RWPE2 (cell line): ENCODE data around the gene DBT.

ENCODE experiments used
- ATAC-seq: fragments of 200-7000 bp; cut with Tn5 transposase; 3 replicates; pipeline ENCODE4 v1.9.1; 2021; ENCODE audit warnings: low read depth
- DNase-seq: peaks from one replicate; pipeline ENCODE4 v3.0.0-alpha.2; 2020; ENCODE audit warnings: low spot score
- H3K27ac ChIP-seq: fragments of 450-650 bp; 2 replicates; pipeline ENCODE4 v1.5.1; 2017; ENCODE audit warnings: mild to moderate bottlenecking; ENCODE audit not compliant: poor library complexity, severe bottlenecking
- H3K27me3 ChIP-seq: fragments of 250-450 bp; sonication (Bioruptor Pico); 2 replicates; pipeline ENCODE4 v1.5.1; 2021; ENCODE audit warnings: mild to moderate bottlenecking, moderate library complexity; ENCODE audit not compliant: insufficient read depth, poor library complexity, severe bottlenecking
- H3K36me3 ChIP-seq: fragments of 250-450 bp; sonication (Bioruptor Pico); 2 replicates; pipeline ENCODE4 v1.5.1; 2020; ENCODE audit warnings: low read depth, mild to moderate bottlenecking, moderate library complexity
- H3K4me1 ChIP-seq: fragments of 250-450 bp; sonication (Bioruptor Pico); 2 replicates; pipeline ENCODE4 v1.5.1; 2021; ENCODE audit warnings: mild to moderate bottlenecking, moderate library complexity; ENCODE audit not compliant: insufficient read depth, poor library complexity, severe bottlenecking
- H3K4me3 ChIP-seq: fragments of 250-450 bp; sonication (Bioruptor Pico); 2 replicates; pipeline ENCODE4 v1.5.1; 2021; ENCODE audit warnings: mild to moderate bottlenecking, moderate library complexity; ENCODE audit not compliant: severe bottlenecking
- H3K9me3 ChIP-seq: fragments of 250-450 bp; sonication (Bioruptor Pico); 2 replicates; pipeline ENCODE4 v1.5.1; 2021; ENCODE audit warnings: mild to moderate bottlenecking, moderate library complexity; ENCODE audit not compliant: severe bottlenecking
- TF ChIP-seq, protein P1 (sequence below): fragments of 450-650 bp; IDR thresholded peaks from one replicate; pipeline ENCODE4 v1.5.1; 2017; ENCODE audit warnings: mild to moderate bottlenecking, moderate library complexity; ENCODE audit not compliant: poor library complexity, severe bottlenecking

Gene DBT

DNA sequence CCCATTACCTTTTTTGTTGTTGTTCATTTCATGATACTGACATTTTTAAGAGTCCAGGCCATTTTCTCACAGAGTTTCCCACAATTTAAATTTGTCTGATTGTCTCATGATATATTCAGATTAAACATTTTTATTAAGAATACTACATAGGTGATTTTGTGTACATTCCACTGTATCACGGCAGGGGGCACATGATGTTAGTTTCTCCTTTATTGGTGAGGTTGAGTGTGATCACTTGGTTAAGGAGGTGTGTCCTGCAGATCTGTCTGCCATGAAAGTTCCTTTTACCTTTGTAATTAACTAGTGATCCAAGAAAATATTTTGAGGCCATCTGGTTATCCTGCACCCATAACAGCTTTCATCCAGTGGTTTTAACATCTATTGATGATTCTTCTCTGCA, 28.2 kb upstream of the DBT start:
- DNase-seq (no peak), ATAC-seq (peak; percentile 48; the same call in 1 of the 3 replicates)
- Histone ChIP-seq H3K27me3 (no peaks in the 10 kb centered on the region), H3K4me3 (no peak overlapping the region), H3K27ac (no peak overlapping the region), H3K4me1 (no peaks in the 10 kb centered on the region), H3K9me3 (no peaks in the 10 kb centered on the region), H3K36me3 (peaks cover 94% of the 10 kb centered on the region)
- TF ChIP-seq, protein P1, sequence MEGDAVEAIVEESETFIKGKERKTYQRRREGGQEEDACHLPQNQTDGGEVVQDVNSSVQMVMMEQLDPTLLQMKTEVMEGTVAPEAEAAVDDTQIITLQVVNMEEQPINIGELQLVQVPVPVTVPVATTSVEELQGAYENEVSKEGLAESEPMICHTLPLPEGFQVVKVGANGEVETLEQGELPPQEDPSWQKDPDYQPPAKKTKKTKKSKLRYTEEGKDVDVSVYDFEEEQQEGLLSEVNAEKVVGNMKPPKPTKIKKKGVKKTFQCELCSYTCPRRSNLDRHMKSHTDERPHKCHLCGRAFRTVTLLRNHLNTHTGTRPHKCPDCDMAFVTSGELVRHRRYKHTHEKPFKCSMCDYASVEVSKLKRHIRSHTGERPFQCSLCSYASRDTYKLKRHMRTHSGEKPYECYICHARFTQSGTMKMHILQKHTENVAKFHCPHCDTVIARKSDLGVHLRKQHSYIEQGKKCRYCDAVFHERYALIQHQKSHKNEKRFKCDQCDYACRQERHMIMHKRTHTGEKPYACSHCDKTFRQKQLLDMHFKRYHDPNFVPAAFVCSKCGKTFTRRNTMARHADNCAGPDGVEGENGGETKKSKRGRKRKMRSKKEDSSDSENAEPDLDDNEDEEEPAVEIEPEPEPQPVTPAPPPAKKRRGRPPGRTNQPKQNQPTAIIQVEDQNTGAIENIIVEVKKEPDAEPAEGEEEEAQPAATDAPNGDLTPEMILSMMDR, result peak; percentile 31

DNA sequence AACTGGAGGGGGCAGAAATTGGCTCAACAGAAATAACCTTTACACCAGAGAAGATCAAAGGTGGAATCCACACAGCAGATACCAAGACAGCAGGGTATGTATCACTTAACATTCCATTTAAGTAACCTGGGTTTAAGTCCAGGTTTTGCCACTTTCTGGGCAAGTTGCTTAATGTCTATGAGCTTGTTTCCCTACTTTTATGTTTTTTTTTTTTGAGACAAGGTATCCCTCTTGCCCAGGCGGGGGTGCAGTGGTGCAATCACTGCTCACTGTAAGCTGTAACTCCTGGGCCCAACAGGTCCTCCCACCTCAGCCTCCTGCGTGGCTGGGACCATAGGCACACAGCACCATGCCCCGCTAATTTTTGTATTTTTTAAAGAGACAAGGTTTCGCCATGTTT, 18.6 kb upstream of the DBT start:
- Histone ChIP-seq H3K4me3 (no peak overlapping the region), H3K4me1 (peaks cover 3% of the 10 kb centered on the region), H3K27ac (no peak overlapping the region), H3K36me3 (peaks cover 66% of the 10 kb centered on the region), H3K9me3 (no peaks in the 10 kb centered on the region), H3K27me3 (no peaks in the 10 kb centered on the region)
- TF ChIP-seq, protein P1, result no peak
- DNase-seq (no peak), ATAC-seq (no peak)

DNA sequence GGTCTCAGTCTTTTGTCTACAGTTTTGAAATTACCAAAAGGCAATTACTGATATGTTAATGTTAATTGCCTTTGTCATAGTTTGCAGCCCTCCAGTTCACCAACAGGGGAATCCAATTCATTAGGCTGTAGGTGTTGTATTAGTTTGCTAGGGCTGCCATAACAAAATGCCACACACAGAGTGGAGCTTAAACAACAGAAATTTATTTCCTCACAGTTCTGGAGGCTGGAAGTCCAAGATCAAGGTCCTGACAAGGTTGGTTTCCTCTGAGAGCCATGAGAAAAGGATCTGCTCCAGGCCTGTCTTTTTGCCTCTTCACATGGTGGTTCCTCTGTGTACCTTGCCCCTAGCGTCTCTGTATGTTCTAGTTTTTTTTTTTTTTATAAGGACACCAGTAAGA, 17.6 kb upstream of the DBT start:
- Histone ChIP-seq H3K4me3 (peak overlapping the region; percentile 83), H3K36me3 (peaks cover 57% of the 10 kb centered on the region), H3K27me3 (no peaks in the 10 kb centered on the region), H3K9me3 (no peaks in the 10 kb centered on the region), H3K27ac (no peak overlapping the region), H3K4me1 (peaks cover 3% of the 10 kb centered on the region)
- TF ChIP-seq, protein P1, result no peak
- ATAC-seq, result no peak
- DNase-seq, result no peak

DNA sequence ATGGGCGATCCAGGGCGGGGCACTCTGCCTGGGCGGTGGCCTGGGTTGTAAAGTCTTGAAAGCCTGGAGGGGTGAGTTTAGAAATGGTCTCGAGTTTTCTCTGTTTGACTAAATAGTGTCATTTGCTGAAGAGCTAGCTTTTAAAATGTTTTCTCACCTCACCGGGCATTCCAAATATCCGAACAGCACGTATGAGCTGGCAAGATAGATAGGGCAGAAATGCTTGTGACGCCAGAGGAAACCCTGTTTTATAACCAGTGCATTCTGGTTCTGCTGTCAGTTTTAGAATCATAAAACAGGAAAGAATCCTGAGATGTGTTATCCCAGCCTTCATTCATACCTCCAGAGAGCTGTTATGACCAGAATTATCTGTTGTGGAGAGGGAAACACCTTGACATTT, 17.1 kb upstream of the DBT start:
- ATAC-seq, result peak; percentile 57
- TF ChIP-seq, protein P1, result no peak

DNA sequence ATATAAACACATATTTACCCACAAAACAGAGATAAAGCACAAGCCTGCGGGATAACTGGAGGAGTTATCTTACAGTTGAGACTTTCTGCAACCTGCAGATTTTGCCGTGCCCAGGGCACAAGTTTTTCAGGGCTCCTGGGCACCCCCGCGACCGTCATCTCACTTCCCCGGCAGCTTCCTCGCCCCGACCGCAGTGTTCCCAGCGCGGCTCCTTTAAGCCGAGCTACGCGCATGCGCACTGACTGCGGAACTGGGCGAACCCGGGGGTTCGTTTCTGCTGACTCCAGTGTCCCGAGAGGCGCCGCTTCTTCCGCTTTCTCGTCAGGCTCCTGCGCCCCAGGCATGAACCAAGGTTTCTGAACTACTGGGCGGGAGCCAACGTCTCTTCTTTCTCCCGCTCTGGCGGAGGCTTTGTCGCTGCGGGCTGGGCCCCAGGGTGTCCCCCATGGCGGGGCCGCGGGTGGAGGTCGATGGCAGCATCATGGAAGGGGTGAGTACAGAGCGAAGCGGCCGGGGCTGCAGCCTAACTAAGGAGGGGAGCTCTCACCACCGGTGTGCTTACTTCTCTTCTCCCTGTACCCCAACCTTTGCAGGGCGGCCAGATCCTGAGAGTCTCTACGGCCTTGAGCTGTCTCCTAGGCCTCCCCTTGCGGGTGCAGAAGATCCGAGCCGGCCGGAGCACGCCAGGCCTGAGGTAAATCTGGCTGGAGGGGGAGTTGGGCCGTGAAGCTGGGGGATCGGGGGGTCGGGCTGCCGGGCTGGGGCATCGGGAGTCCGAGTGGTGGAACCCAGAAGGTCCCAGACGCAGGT, 16.5 kb upstream of the DBT start, which contains the start of gene RTCA:
Gene RTCA (plus strand): TSS at position 286 of the 810 bp plus-strand sequence. CDS start 160 bp downstream, at position 446.
- Histone ChIP-seq H3K36me3 (peaks cover 45% of the 10 kb centered on the region), H3K27ac (peak within 1 kb of the TSS; percentile 21), H3K4me3 (peak within 1 kb of the TSS; percentile 83), H3K27me3 (no peaks in the 10 kb centered on the region), H3K9me3 (no peaks in the 10 kb centered on the region), H3K4me1 (peaks cover 3% of the 10 kb centered on the region)
- TF ChIP-seq, protein P1, result no peak
- DNase-seq, result peak; percentile 92
- ATAC-seq, result peak; percentile 96

More for the DNA sequence above, 17.1 kb upstream of the DBT start:
- Histone ChIP-seq H3K9me3 (no peaks in the 10 kb centered on the region), H3K27me3 (no peaks in the 10 kb centered on the region), H3K4me1 (peaks cover 3% of the 10 kb centered on the region), H3K4me3 (peak overlapping the region; percentile 83), H3K36me3 (peaks cover 51% of the 10 kb centered on the region), H3K27ac (peak overlapping the region; percentile 21)
- DNase-seq, result no peak
